Liver (tissue), 3 donors: Measurements from ENCODE around the gene UTP25.

Experiments used
- GABPA ChIP-seq, 2 donors: IDR thresholded peaks in 1 of 2; conservative IDR thresholded peaks in 1 of 2; 2 replicates each; pipeline ENCODE4 v1.6.1; 2016; ENCODE audit warnings: antibody characterized with exemption in 2 of 2, mild to moderate bottlenecking in 1 of 2, moderate library complexity in 1 of 2
- RAD21 ChIP-seq, 2 donors: IDR thresholded peaks; 2 replicates each; pipeline ENCODE4 v1.6.1; 2016; ENCODE audit warnings: antibody characterized with exemption in 2 of 2, mild to moderate bottlenecking in 2 of 2
- TF ChIP-seq, protein P1 (sequence below): fragments of 150-350 bp; IDR thresholded peaks from 2 replicates; pipeline ENCODE4 v1.5.1; 2017; ENCODE audit warnings: improper control_type of control experiment, low read depth, low read length; ENCODE audit not compliant: missing input control
- TF ChIP-seq, protein P2 (sequence below): IDR thresholded peaks from 2 replicates; pipeline ENCODE4 v1.6.1; 2016; ENCODE audit warnings: antibody characterized with exemption, mild to moderate bottlenecking
- donor health status: healthy.
- donor health status: healthy.

DNA sequence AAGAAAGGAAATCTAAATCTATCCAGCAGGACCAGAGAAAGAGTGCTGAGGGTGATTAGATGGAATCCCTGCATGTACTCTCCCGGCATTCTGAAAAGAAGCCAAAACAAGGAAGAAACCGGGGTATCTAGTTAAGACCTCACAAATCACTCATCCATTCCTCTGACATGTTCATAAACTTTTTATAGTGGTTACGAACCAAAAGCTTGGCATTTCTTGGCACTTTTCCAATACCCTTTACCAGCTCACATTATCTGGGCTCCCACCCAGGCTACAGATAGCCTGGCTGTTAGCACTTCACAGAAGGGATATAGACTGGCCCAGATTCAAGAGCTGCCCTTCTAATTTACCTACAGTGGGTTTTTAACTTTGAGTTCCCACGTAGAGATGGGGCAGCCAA lies 41.6 kb upstream of the UTP25 start:
- TF ChIP-seq, protein P1, sequence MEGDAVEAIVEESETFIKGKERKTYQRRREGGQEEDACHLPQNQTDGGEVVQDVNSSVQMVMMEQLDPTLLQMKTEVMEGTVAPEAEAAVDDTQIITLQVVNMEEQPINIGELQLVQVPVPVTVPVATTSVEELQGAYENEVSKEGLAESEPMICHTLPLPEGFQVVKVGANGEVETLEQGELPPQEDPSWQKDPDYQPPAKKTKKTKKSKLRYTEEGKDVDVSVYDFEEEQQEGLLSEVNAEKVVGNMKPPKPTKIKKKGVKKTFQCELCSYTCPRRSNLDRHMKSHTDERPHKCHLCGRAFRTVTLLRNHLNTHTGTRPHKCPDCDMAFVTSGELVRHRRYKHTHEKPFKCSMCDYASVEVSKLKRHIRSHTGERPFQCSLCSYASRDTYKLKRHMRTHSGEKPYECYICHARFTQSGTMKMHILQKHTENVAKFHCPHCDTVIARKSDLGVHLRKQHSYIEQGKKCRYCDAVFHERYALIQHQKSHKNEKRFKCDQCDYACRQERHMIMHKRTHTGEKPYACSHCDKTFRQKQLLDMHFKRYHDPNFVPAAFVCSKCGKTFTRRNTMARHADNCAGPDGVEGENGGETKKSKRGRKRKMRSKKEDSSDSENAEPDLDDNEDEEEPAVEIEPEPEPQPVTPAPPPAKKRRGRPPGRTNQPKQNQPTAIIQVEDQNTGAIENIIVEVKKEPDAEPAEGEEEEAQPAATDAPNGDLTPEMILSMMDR: no peak
- TF ChIP-seq RAD21 (IDR thresholded peaks at IDR 0.05): no peak
- no peak for TF ChIP-seq GABPA (IDR thresholded peaks at IDR 0.05 in 1 of 2, conservative IDR thresholded peaks at IDR 0.05 in 1 of 2)
- TF ChIP-seq, protein P2, sequence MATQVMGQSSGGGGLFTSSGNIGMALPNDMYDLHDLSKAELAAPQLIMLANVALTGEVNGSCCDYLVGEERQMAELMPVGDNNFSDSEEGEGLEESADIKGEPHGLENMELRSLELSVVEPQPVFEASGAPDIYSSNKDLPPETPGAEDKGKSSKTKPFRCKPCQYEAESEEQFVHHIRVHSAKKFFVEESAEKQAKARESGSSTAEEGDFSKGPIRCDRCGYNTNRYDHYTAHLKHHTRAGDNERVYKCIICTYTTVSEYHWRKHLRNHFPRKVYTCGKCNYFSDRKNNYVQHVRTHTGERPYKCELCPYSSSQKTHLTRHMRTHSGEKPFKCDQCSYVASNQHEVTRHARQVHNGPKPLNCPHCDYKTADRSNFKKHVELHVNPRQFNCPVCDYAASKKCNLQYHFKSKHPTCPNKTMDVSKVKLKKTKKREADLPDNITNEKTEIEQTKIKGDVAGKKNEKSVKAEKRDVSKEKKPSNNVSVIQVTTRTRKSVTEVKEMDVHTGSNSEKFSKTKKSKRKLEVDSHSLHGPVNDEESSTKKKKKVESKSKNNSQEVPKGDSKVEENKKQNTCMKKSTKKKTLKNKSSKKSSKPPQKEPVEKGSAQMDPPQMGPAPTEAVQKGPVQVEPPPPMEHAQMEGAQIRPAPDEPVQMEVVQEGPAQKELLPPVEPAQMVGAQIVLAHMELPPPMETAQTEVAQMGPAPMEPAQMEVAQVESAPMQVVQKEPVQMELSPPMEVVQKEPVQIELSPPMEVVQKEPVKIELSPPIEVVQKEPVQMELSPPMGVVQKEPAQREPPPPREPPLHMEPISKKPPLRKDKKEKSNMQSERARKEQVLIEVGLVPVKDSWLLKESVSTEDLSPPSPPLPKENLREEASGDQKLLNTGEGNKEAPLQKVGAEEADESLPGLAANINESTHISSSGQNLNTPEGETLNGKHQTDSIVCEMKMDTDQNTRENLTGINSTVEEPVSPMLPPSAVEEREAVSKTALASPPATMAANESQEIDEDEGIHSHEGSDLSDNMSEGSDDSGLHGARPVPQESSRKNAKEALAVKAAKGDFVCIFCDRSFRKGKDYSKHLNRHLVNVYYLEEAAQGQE: no peak
